NT2/D1 (cell line): ENCODE data around the gene HOXA6.
A peak's percentile ranks its signal among the peaks of the same experiment; 100 is the strongest.

Experiments
- DNase-seq: peaks from one replicate; pipeline ENCODE4 v3.0.0-alpha.2; 2011; ENCODE audit warnings: low read depth, low spot score
- H3K27me3 ChIP-seq: 2 replicates; pipeline ENCODE4 v1.6.0; 2011; ENCODE audit warnings: mild to moderate bottlenecking; ENCODE audit not compliant: insufficient read length, insufficient read depth
- H3K36me3 ChIP-seq: 2 replicates; pipeline ENCODE4 v1.6.1; 2011; ENCODE audit warnings: mild to moderate bottlenecking, low read length, mixed read lengths; ENCODE audit not compliant: insufficient read depth, insufficient read length
- H3K4me1 ChIP-seq: 2 replicates; pipeline ENCODE4 v1.5.1; 2011; ENCODE audit not compliant: insufficient read depth, insufficient read length
- H3K4me3 ChIP-seq: 2 replicates; pipeline ENCODE4 v1.5.1; 2011; ENCODE audit warnings: low read depth; ENCODE audit not compliant: insufficient read length
- H3K9ac ChIP-seq: 2 replicates; pipeline ENCODE4 v1.6.0; 2011; ENCODE audit warnings: low read depth; ENCODE audit not compliant: insufficient read length
- H3K9me3 ChIP-seq: 2 replicates; pipeline ENCODE4 v1.5.1; 2011; ENCODE audit warnings: mild to moderate bottlenecking, low read length; ENCODE audit not compliant: insufficient read depth
- SUZ12 ChIP-seq: IDR thresholded peaks from 2 replicates; pipeline ENCODE4 v1.6.1; 2011; ENCODE audit not compliant: insufficient read length, insufficient read depth; ENCODE audit errors: extremely low read depth
- YY1 ChIP-seq: IDR thresholded peaks from 2 replicates; pipeline ENCODE4 v1.6.1; 2011; ENCODE audit not compliant: insufficient read length, insufficient read depth
- ZNF274 ChIP-seq: IDR thresholded peaks from 2 replicates; pipeline ENCODE4 v1.6.1; 2011; ENCODE audit warnings: mild to moderate bottlenecking, low read depth, low read length

The HOXA6 gene

DNA sequence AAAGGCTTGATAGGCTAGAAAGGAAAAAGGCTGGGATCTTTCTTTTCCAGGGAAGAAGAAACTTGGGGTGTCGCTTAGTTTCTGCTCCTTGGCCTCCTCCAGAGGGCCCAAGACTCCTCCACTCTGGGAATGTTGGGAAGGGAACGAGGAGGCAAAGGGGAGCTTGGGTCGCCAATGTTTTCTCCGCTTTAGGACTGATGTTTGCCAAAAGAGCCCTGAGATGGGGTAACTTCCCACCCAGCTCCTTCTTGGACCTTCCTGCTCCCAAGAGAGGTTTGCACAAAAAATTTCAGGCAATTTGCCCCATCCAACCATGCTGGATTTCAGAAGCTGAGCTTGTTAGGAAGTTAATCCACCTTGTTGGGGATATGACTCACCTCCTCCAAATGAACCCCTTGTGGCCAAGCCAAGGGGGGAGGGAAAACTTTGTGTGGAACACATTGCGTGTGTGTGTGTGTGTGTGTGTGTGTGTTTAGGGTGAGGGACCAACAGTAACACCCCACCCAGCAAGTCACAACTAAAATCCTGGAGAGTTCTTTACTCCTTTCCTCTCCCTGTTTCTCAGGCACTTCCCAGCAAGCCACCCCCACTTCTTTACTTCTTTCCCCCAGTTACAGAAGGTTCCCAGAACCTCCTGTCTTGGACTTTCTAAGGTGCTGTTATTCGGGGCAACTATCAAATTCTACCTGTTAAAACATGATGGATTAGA is 36.4 kb downstream of the HOXA6 start:
- H3K27me3 ChIP-seq: peaks cover 97% of the 10 kb centered on the region
- peaks cover 13% of the 10 kb centered on the region for H3K4me1 ChIP-seq
- H3K9me3 ChIP-seq: no peaks in the 10 kb centered on the region
- no peak for TF ChIP-seq YY1
- H3K36me3 ChIP-seq: no peaks in the 10 kb centered on the region
- DNase-seq: no peak
- H3K9ac ChIP-seq: no peak overlapping the region
- no peak overlapping the region for H3K4me3 ChIP-seq

DNA sequence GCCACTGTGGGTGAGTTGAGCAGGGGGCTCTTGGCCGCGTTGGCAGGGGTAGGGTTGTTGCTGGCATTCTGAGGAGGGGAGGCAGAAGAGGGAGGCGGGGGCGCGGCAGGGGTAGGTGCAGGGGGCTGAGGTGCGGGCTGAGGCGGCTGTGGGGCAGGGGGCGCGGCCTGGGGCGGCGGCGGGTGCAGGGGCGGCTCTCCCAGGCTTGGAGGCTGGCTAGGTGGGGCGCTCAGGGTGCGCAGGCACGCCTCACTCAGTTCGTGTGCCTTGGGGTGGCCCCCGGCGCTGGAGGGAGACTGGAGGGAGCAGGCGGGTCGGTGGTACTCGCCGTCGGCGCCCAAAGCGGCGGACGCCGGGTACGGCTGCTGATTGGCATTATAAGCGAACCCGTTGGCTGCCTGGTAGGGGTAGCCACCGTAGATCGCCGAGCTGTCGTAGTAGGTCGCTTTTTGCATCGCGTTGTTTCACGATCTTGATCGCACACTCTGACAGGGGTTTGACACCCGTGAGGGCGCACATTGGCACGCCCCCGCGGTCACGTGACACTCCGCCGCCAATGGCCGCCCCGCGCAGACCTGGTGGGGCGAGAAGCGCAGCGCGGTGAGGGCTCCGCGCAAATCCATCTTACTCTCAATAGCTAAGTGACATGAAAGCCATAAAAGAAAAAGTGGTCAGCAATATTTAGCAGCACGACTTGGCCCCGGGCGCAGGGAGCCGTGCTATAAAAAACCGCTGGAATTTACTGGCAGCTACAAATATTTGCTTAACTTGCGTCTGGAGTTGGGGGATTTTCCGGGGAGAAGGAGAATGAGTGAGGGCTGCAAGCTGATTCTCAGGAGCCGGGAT is 37.2 kb downstream of the HOXA6 start:
- H3K27me3 ChIP-seq: peaks cover 97% of the 10 kb centered on the region
- TF ChIP-seq YY1: no peak
- peak; percentile 67 for TF ChIP-seq SUZ12
- H3K9me3 ChIP-seq: no peaks in the 10 kb centered on the region
- peak overlapping the region; percentile 33 for H3K4me3 ChIP-seq
- H3K36me3 ChIP-seq: no peaks in the 10 kb centered on the region
- no peak overlapping the region for H3K9ac ChIP-seq
- peaks cover 11% of the 10 kb centered on the region for H3K4me1 ChIP-seq
- DNase-seq: no peak

- peaks cover 97% of the 10 kb centered on the region for H3K27me3 ChIP-seq
- TF ChIP-seq SUZ12 (peak; percentile 61), ZNF274 (no peak)
- no peaks in the 10 kb centered on the region for H3K9me3 ChIP-seq
- H3K9ac ChIP-seq: no peak overlapping the region
- no peak overlapping the region for H3K4me3 ChIP-seq
- no peak for DNase-seq
- H3K36me3 ChIP-seq: no peaks in the 10 kb centered on the region
- H3K4me1 ChIP-seq: peaks cover 11% of the 10 kb centered on the region
Measured at GRCh38 chr7:27109466-27110185, 37.9 kb downstream of the HOXA6 start.

GRCh38 chr7:27108390-27109127 is 39.0 kb downstream of the HOXA6 start:
- Histone ChIP-seq H3K27me3 (peaks cover 100% of the 10 kb centered on the region), H3K4me3 (no peak overlapping the region)
- TF ChIP-seq SUZ12 (no peak), ZNF274 (no peak), YY1 (no peak)

GRCh38 chr7:27107391-27108381 is 39.9 kb downstream of the HOXA6 start:
- no peak for DNase-seq
- Histone ChIP-seq H3K9ac (no peak overlapping the region), H3K27me3 (peaks cover 100% of the 10 kb centered on the region), H3K4me3 (no peak overlapping the region), H3K36me3 (no peaks in the 10 kb centered on the region), H3K9me3 (no peaks in the 10 kb centered on the region), H3K4me1 (peaks cover 11% of the 10 kb centered on the region)
- TF ChIP-seq YY1 (no peak), SUZ12 (no peak), ZNF274 (no peak)

More at GRCh38 chr7:27108390-27109127, 39.0 kb downstream of the HOXA6 start:
- Histone ChIP-seq H3K4me1 (peaks cover 11% of the 10 kb centered on the region), H3K9me3 (no peaks in the 10 kb centered on the region), H3K9ac (no peak overlapping the region), H3K36me3 (no peaks in the 10 kb centered on the region)
- DNase-seq: no peak

- Histone ChIP-seq H3K4me3 (no peak overlapping the region), H3K36me3 (no peaks in the 10 kb centered on the region), H3K9ac (no peak overlapping the region), H3K9me3 (no peaks in the 10 kb centered on the region), H3K4me1 (peaks cover 11% of the 10 kb centered on the region), H3K27me3 (peaks cover 100% of the 10 kb centered on the region)
- no peak for DNase-seq
- TF ChIP-seq YY1 (no peak), SUZ12 (no peak), ZNF274 (no peak)
Measured at GRCh38 chr7:27106901-27107240, 40.7 kb downstream of the HOXA6 start.
